ACC112 (cell line): ENCODE measurements around the gene BCO1.
"Not testable (repeated sequence)": the region's sequence is repeated elsewhere in the genome, so short reads cannot be mapped to it uniquely, and the experiment has no call there.

ENCODE experiments used
- H2AFZ ChIP-seq: fragments of 200-600 bp; sonication (generic); one replicate; pipeline ENCODE4 v1.6.0; 2017; ENCODE audit warnings: antibody characterized with exemption, low read length; ENCODE audit not compliant: unreplicated experiment
- H3K27ac ChIP-seq: fragments of 200-600 bp; sonication (generic); 2 replicates; pipeline ENCODE4 v1.5.1; 2014; ENCODE audit warnings: low read depth, mild to moderate bottlenecking, antibody characterized with exemption, low read length, moderate library complexity
- H3K27me3 ChIP-seq: fragments of 200-600 bp; sonication (generic); 2 replicates; pipeline ENCODE4 v1.6.1; 2014; ENCODE audit warnings: mild to moderate bottlenecking, antibody characterized with exemption, low read length, moderate library complexity, mixed read lengths; ENCODE audit not compliant: insufficient read depth
- H3K36me3 ChIP-seq: fragments of 200-600 bp; sonication (generic); 2 replicates; pipeline ENCODE4 v1.6.1; 2016; ENCODE audit warnings: mild to moderate bottlenecking, antibody characterized with exemption, low read length, moderate library complexity, mixed read lengths; ENCODE audit not compliant: insufficient read depth
- H3K4me1 ChIP-seq: fragments of 200-600 bp; sonication (generic); one replicate; pipeline ENCODE4 v1.6.1; 2016; ENCODE audit warnings: low read length, mixed read lengths; ENCODE audit not compliant: insufficient read depth, unreplicated experiment, control insufficient read depth
- H3K4me3 ChIP-seq: fragments of 200-600 bp; sonication (generic); 2 replicates; pipeline ENCODE4 v1.5.1; 2014; ENCODE audit warnings: mild to moderate bottlenecking, low read depth, low read length
- H3K79me2 ChIP-seq: fragments of 200-600 bp; sonication (generic); one replicate; pipeline ENCODE4 v1.6.0; 2016; ENCODE audit warnings: low read length; ENCODE audit not compliant: control insufficient read depth, unreplicated experiment, insufficient read depth

Gene BCO1

GRCh38 chr16:81214745-81215166, 23.7 kb upstream of the BCO1 start:
- Histone ChIP-seq H3K27me3 (peaks cover 19% of the 10 kb centered on the region), H2AFZ (no peak overlapping the region)

GRCh38 chr16:81216114-81216513, 22.4 kb upstream of the BCO1 start:
- Histone ChIP-seq H3K4me3 (no peak overlapping the region), H3K27me3 (peaks cover 22% of the 10 kb centered on the region; the same call in 1 of the 2 replicates), H3K4me1 (no peaks in the 10 kb centered on the region), H3K27ac (no peak overlapping the region), H2AFZ (no peak overlapping the region), H3K79me2 (no peaks in the 10 kb centered on the region), H3K36me3 (no peaks in the 10 kb centered on the region)

More at GRCh38 chr16:81214745-81215166, 23.7 kb upstream of the BCO1 start:
- no peaks in the 10 kb centered on the region for H3K79me2 ChIP-seq
- H3K4me1 ChIP-seq: no peaks in the 10 kb centered on the region
- no peak overlapping the region for H3K4me3 ChIP-seq
- H3K36me3 ChIP-seq: no peaks in the 10 kb centered on the region
- no peak overlapping the region for H3K27ac ChIP-seq

- no peaks in the 10 kb centered on the region for H3K4me1 ChIP-seq
- H3K4me3 ChIP-seq: no peak overlapping the region
- H2AFZ ChIP-seq: no peak overlapping the region
- H3K36me3 ChIP-seq: no peaks in the 10 kb centered on the region
- H3K27ac ChIP-seq: no peak overlapping the region
- peaks cover 16% of the 10 kb centered on the region; the same call in 1 of the 2 replicates for H3K27me3 ChIP-seq
- H3K79me2 ChIP-seq: no peaks in the 10 kb centered on the region
Observed at GRCh38 chr16:81216706-81217105, 21.8 kb upstream of the BCO1 start.

- Histone ChIP-seq H3K79me2 (no peaks in the 10 kb centered on the region), H3K27me3 (peaks cover 11% of the 10 kb centered on the region; the same call in 1 of the 2 replicates), H3K36me3 (no peaks in the 10 kb centered on the region), H3K27ac (no peak overlapping the region), H2AFZ (no peak overlapping the region), H3K4me1 (no peaks in the 10 kb centered on the region), H3K4me3 (no peak overlapping the region)
Observed at GRCh38 chr16:81219151-81219550, 19.3 kb upstream of the BCO1 start.

GRCh38 chr16:81220349-81220748, 18.1 kb upstream of the BCO1 start:
- H2AFZ ChIP-seq: no peak overlapping the region
- no peak overlapping the region for H3K4me3 ChIP-seq

GRCh38 chr16:81221731-81222130, 16.8 kb upstream of the BCO1 start:
- Histone ChIP-seq H3K4me3 (no peak overlapping the region), H2AFZ (no peak overlapping the region), H3K36me3 (no peaks in the 10 kb centered on the region), H3K79me2 (no peaks in the 10 kb centered on the region), H3K27me3 (peaks cover 18% of the 10 kb centered on the region), H3K27ac (no peak overlapping the region), H3K4me1 (no peaks in the 10 kb centered on the region)

More at GRCh38 chr16:81220349-81220748, 18.1 kb upstream of the BCO1 start:
- Histone ChIP-seq H3K36me3 (no peaks in the 10 kb centered on the region), H3K27me3 (peaks cover 18% of the 10 kb centered on the region), H3K79me2 (no peaks in the 10 kb centered on the region), H3K27ac (no peak overlapping the region), H3K4me1 (no peaks in the 10 kb centered on the region)

- Histone ChIP-seq H2AFZ (no peak overlapping the region), H3K27ac (no peak overlapping the region), H3K27me3 (peaks cover 30% of the 10 kb centered on the region), H3K79me2 (no peaks in the 10 kb centered on the region), H3K4me3 (no peak overlapping the region), H3K36me3 (no peaks in the 10 kb centered on the region), H3K4me1 (no peaks in the 10 kb centered on the region)
Observed at GRCh38 chr16:81224824-81225223, 13.7 kb upstream of the BCO1 start.

GRCh38 chr16:81225697-81226096, 12.8 kb upstream of the BCO1 start:
- H2AFZ ChIP-seq, H3K36me3 ChIP-seq, H3K27ac ChIP-seq, H3K4me3 ChIP-seq, H3K79me2 ChIP-seq, H3K4me1 ChIP-seq: not testable (repeated sequence)
- H3K27me3 ChIP-seq: peaks cover 31% of the 10 kb centered on the region

- H3K79me2 ChIP-seq: no peaks in the 10 kb centered on the region
- H3K27me3 ChIP-seq: peaks cover 48% of the 10 kb centered on the region
- no peak overlapping the region for H3K27ac ChIP-seq
- no peak overlapping the region for H2AFZ ChIP-seq
- H3K36me3 ChIP-seq: no peaks in the 10 kb centered on the region
- no peak overlapping the region for H3K4me3 ChIP-seq
- H3K4me1 ChIP-seq: no peaks in the 10 kb centered on the region
Observed at GRCh38 chr16:81227785-81228184, 10.7 kb upstream of the BCO1 start.

GRCh38 chr16:81229811-81230210, 8.7 kb upstream of the BCO1 start:
- no peak overlapping the region for H3K27ac ChIP-seq
- no peaks in the 10 kb centered on the region for H3K4me1 ChIP-seq
- no peaks in the 10 kb centered on the region for H3K36me3 ChIP-seq
- H2AFZ ChIP-seq: no peak overlapping the region
- H3K79me2 ChIP-seq: no peaks in the 10 kb centered on the region
- H3K4me3 ChIP-seq: no peak overlapping the region
- peaks cover 49% of the 10 kb centered on the region for H3K27me3 ChIP-seq

- Histone ChIP-seq H2AFZ (no peak overlapping the region), H3K4me1 (no peaks in the 10 kb centered on the region), H3K27me3 (peaks cover 44% of the 10 kb centered on the region), H3K4me3 (no peak overlapping the region), H3K79me2 (no peaks in the 10 kb centered on the region), H3K27ac (no peak overlapping the region), H3K36me3 (no peaks in the 10 kb centered on the region)
Observed at GRCh38 chr16:81231014-81231413, 7.5 kb upstream of the BCO1 start.
